Peyer's patch (tissue), 4 donors: ENCODE measurements around the gene MT1X.

Experiments used
- POLR2A ChIP-seq, 2 donors: fragments of 450-650 bp; IDR thresholded peaks; one replicate each; pipeline ENCODE4 v1.5.1; 2017; ENCODE audit warnings: antibody characterized with exemption in 2 of 2, mild to moderate bottlenecking in 2 of 2, moderate library complexity in 2 of 2
- TF ChIP-seq, protein P1 (sequence below), 6 experiments: fragments of 450-650 bp in 4 of 6; fragments of 200-600 bp in 2 of 6; sonication (generic) in 1 of 6; IDR thresholded peaks; one replicate each; pipeline ENCODE4 v1.5.1; 2017 to 2019; ENCODE audit warnings: antibody characterized with exemption in 6 of 6, mild to moderate bottlenecking in 3 of 6, moderate library complexity in 1 of 6

DNA sequence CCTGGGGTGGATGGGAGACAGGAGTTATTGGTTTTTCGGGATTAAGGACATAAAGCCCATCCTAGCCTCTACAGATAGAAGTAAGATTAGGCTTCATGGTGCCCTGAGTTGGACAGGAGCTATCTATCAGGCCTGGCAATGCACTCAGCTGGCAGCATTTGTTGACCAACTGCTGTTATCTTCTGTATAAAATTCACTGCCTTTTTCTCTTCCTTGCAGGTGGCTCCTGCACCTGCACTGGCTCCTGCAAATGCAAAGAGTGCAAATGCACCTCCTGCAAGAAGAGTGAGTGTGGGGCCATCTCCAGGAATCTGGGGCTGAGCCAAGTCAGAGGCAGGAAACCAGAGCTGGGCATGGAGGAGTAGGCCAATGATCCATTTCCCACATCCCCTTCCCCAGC lies 43.2 kb upstream of the MT1X start:
- TF ChIP-seq, protein P1, sequence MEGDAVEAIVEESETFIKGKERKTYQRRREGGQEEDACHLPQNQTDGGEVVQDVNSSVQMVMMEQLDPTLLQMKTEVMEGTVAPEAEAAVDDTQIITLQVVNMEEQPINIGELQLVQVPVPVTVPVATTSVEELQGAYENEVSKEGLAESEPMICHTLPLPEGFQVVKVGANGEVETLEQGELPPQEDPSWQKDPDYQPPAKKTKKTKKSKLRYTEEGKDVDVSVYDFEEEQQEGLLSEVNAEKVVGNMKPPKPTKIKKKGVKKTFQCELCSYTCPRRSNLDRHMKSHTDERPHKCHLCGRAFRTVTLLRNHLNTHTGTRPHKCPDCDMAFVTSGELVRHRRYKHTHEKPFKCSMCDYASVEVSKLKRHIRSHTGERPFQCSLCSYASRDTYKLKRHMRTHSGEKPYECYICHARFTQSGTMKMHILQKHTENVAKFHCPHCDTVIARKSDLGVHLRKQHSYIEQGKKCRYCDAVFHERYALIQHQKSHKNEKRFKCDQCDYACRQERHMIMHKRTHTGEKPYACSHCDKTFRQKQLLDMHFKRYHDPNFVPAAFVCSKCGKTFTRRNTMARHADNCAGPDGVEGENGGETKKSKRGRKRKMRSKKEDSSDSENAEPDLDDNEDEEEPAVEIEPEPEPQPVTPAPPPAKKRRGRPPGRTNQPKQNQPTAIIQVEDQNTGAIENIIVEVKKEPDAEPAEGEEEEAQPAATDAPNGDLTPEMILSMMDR (IDR thresholded peaks at IDR 0.05): no peak
- TF ChIP-seq POLR2A (IDR thresholded peaks at IDR 0.05): no peak
